ENCODE measurements around the gene MS4A15. TPM values are rescaled to one million over a fixed set of nuclear protein-coding genes. Genes with fewer than 3 reads are reported as not detected.

The MS4A15 gene
- total RNA-seq, 1 donor from 2014 or later: 113 TPM

- Histone ChIP-seq H3K9me3 (no peaks in the 10 kb centered on the region), H3K27ac (no peak overlapping the region), H3K27me3 (ENCODE audit: low read depth) (no peaks in the 10 kb centered on the region), H3K36me3 (no peaks in the 10 kb centered on the region), H3K4me3 (no peak overlapping the region), H3K4me1 (peaks cover 12% of the 10 kb centered on the region)
- DNase-seq (no peak), ATAC-seq (peak in 1 of 2 donors; percentile 15)
- TF ChIP-seq, protein P1, sequence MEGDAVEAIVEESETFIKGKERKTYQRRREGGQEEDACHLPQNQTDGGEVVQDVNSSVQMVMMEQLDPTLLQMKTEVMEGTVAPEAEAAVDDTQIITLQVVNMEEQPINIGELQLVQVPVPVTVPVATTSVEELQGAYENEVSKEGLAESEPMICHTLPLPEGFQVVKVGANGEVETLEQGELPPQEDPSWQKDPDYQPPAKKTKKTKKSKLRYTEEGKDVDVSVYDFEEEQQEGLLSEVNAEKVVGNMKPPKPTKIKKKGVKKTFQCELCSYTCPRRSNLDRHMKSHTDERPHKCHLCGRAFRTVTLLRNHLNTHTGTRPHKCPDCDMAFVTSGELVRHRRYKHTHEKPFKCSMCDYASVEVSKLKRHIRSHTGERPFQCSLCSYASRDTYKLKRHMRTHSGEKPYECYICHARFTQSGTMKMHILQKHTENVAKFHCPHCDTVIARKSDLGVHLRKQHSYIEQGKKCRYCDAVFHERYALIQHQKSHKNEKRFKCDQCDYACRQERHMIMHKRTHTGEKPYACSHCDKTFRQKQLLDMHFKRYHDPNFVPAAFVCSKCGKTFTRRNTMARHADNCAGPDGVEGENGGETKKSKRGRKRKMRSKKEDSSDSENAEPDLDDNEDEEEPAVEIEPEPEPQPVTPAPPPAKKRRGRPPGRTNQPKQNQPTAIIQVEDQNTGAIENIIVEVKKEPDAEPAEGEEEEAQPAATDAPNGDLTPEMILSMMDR (IDR thresholded peaks at IDR 0.05): no peak
- intact Hi-C loops (cut with DNase I): no loop called here
Observed at GRCh38 chr11:60777572-60777971, 20.9 kb downstream of the MS4A15 start.

GRCh38 chr11:60780065-60780464 is 23.4 kb downstream of the MS4A15 start:
- H3K4me3 ChIP-seq: no peak overlapping the region
- peaks cover 10% of the 10 kb centered on the region for H3K4me1 ChIP-seq
- DNase-seq (no peak), ATAC-seq (no peak)
- no peaks in the 10 kb centered on the region for H3K27me3 ChIP-seq (ENCODE audit: low read depth)
- H3K36me3 ChIP-seq: no peaks in the 10 kb centered on the region
- H3K27ac ChIP-seq: no peak overlapping the region
- TF ChIP-seq, protein P1 (IDR thresholded peaks at IDR 0.05): no peak
- intact Hi-C loops (cut with DNase I): no loop called here
- no peaks in the 10 kb centered on the region for H3K9me3 ChIP-seq

DNA sequence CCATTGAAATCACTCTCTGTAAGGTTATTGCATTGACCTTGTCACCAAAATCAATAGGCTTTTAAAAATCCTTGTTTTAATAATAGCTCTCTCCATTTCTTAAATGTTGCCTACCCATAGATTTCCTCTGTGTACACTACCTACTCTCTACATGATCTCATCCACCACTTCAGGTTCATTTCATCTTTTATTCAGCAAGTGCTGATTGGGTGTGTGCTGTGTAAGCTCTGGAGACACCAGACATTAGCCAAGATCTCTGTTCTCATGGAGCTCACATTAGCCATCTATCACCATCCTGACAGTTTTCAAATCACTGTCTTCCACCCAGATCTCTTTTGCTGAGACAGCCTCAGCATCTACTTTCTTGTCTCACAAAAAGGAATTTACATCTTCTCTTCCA is 24.1 kb downstream of the MS4A15 start:
- H3K9me3 ChIP-seq: no peaks in the 10 kb centered on the region
- H3K4me1 ChIP-seq: peaks cover 3% of the 10 kb centered on the region
- ATAC-seq: no peak
- DNase-seq: no peak
- no peak overlapping the region for H3K27ac ChIP-seq
- intact Hi-C loops (cut with DNase I): no loop called here
- no peak overlapping the region for H3K4me3 ChIP-seq
- H3K27me3 ChIP-seq (ENCODE audit: low read depth): no peaks in the 10 kb centered on the region
- TF ChIP-seq, protein P1 (IDR thresholded peaks at IDR 0.05): no peak
- H3K36me3 ChIP-seq: no peaks in the 10 kb centered on the region

- H3K9me3 ChIP-seq: no peaks in the 10 kb centered on the region
- no peaks in the 10 kb centered on the region for H3K27me3 ChIP-seq (ENCODE audit: low read depth)
- intact Hi-C loops (cut with DNase I): no loop called here
- H3K36me3 ChIP-seq: no peaks in the 10 kb centered on the region
- no peak overlapping the region for H3K4me3 ChIP-seq
- H3K27ac ChIP-seq: no peak overlapping the region
- TF ChIP-seq, protein P1 (IDR thresholded peaks at IDR 0.05): no peak
- no peaks in the 10 kb centered on the region for H3K4me1 ChIP-seq
- no peak for DNase-seq
- no peak for ATAC-seq
Observed at GRCh38 chr11:60781286-60781980, 24.8 kb downstream of the MS4A15 start.

DNA sequence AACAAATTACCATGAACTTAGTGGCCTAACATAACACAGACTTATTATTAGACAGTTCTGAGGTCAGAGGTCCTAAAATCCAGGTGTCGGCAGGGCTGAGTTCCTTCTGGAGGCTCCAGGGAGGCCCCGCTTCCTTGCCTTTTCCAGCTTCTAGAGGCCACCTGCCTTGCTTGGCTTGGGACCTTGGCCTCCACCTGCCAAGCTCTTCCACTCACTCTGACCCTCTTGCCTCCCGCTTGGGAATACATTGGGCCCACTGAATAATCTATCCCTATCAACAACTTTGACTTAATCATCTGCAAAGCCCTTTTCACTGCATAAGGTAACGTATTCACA is 25.3 kb downstream of the MS4A15 start:
- TF ChIP-seq, protein P1 (IDR thresholded peaks at IDR 0.05): no peak
- Histone ChIP-seq H3K4me1 (peaks cover 5% of the 10 kb centered on the region), H3K27me3 (ENCODE audit: low read depth) (no peaks in the 10 kb centered on the region), H3K36me3 (no peaks in the 10 kb centered on the region), H3K9me3 (no peaks in the 10 kb centered on the region), H3K27ac (no peak overlapping the region), H3K4me3 (no peak overlapping the region)
- intact Hi-C loops (cut with DNase I): no loop called here
- DNase-seq: no peak
- no peak for ATAC-seq
